GM19043 (cell line): ENCODE data around the gene RBP7.
"Not testable (repeated sequence)": the region's sequence is repeated elsewhere in the genome, so short reads cannot be mapped to it uniquely, and the experiment has no call there.

Source experiments
- ATAC-seq: cut with Tn5 transposase; IDR thresholded peaks from one replicate; pipeline ENCODE4 v1.9.1; 2021; ENCODE audit warnings: low read depth; ENCODE audit not compliant: unreplicated experiment

Gene RBP7

GRCh38 chr1:10028956-10029500, 32.0 kb downstream of the RBP7 start:
- not testable (repeated sequence) for ATAC-seq

DNA sequence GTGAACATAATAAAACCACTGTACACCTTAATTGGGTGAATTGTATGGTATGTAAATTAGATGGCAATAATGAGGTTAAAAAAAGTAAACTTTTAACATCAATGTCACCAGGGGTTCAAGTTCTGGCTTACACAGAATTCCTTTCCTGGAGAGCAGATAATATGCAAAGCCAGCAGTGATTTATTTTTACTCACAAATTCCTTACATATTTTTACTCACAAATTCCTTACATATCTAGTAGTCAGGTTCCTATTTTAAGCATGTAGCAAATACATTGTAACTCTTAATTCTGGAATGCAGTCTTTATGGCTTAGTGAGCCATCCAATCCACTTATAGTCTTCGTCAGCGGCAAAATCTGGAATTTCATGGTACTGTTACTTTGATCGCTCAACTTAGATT, 34.4 kb downstream of the RBP7 start:
- ATAC-seq: no peak

DNA sequence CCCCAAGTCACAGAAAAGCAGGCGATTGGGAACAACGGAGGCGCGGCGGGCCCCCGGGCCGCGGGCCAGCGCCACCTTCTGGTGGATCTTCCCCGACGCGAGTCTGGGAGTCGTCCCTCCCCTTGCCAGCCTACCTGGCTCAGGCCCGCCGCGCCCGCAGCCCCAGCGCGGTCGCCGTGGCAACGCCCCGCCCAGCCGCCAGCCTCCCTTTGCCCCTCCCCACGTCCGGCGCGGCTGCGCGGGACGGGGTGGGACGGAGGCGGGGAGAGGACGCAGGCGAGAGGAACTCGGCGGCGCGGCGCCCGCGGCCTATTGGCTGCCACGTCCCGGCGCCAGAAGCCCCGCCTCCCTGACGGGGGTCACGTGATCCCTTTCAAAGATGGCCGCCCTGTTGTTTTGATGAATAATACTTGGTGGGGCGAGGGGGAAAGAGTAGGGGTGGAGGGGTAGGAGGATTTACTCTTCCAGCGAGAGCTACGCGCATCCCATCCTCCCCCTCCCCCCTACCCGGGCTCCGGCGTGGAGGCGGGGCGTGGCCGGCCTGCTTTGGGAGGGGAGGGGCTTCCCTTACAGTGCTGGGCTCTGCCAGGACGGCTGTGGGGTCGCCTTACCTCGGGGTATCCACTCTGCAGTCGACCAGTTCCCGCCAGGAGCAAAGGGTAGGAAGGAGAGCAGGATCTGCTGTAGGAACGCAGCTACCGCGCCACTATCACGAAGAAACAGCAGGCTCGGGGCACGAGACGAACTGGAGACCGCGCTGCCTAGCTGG, 35.7 kb downstream of the RBP7 start, which contains the start of gene UBE4B:
Gene UBE4B, plus strand, starts transcription at position 369 of the 769 bp plus-strand sequence. CDS start 713 bp downstream, outside the sequence.
- ATAC-seq: peak; percentile 96

DNA sequence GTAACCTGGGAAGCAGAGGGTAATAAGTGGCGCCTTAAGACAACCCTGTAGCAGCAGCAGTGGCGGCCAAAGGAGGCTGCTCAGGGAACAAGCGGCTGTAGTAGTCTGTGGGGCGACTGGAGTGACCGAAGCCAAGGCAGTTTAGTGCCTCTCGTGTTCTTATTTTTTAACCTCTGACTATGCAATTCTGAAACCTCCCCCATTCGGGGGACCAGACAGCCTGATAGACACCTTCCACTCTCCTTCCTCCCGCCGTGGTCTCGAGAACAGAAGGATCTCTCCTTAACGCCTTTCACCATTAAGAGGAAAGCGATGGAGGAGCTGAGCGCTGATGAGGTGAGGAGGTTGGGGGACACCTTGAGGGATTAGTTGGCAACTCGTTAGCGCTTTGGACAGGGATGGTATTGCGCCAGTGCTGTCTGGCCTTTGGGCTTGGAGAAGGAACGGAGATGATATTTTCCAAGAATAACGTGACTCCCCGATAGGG, 36.4 kb downstream of the RBP7 start:
- ATAC-seq: no peak

GRCh38 chr1:10042746-10043145, 45.7 kb downstream of the RBP7 start:
- no peak for ATAC-seq

- no peak for ATAC-seq
These were observed 48.7 kb downstream of the RBP7 start for GRCh38 chr1:10045480-10046355.

DNA sequence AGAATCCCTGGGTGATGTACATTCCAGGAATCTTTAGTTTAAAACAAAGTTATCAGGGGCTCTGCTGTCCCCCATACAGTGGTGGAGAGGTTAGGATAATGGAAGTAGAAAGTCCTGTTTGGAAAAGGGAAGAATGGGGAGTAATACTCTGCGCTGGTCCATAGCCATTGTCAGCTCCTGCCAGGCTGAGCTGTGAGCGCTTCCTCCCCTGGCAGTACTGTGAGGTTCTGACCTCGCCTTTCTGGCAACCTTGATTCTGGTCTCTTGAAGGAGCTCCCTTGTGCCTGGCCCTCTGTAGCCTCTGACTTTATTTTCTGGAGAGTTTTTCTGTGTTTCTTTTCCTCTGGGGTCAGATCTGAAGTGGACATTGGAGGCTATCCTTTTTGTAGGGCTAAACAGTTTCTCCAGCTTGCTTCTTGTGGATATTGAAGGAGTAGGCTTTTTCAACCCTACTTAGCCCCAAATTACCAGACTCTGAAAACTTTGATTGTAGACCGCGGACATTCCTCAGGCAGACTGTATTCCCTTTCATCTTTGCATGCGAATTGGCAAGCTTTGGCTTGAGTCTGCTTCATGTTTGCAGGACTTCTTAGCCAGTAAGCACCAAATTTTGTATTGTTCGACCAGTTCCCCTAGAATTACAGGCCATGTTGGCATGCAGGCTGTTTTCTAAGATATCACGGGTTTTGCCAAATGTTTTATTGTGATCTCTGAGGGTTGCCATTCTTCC, 49.5 kb downstream of the RBP7 start:
- ATAC-seq: no peak

- ATAC-seq: no peak
These were observed 51.6 kb downstream of the RBP7 start for GRCh38 chr1:10048601-10049000.

GRCh38 chr1:10050611-10051010, 53.6 kb downstream of the RBP7 start:
- no peak for ATAC-seq

DNA sequence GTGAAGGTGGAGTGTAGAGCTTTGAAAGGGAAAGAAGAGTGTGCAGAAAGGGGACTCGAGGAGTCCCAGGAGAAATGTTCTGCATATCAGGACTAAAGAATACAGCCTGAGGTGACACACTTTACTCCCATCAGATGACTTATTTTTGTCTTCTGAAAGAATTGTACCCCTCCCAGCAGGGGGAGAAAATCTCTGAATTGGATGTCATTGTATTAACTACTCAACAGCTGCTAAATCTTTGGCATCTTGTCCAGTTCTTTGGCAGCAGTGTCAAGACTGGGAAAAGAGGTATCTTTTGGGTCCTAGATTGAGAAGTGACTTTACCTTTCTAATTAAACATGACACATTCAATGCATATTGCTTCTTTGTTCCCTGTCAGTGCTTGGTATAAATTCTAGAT, 54.6 kb downstream of the RBP7 start:
- ATAC-seq: no peak

DNA sequence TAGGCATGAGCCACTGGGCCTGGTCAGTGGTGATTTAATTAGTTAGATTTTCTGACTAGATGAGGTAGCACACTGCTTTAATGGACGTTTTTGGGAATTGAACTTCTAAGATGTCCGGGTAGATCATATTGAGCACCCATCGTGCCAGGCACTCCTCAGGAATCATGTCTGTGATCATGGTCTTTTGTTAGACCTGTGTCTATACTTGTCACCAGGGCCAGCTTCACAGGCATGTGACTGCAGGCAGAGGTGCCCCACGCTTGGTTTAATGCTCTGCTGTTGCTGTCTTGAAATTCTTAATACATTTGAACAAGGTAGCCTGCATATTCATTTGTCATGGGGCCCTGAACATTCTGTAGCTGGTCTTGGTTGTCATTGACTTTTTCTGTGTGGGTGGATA, 55.3 kb downstream of the RBP7 start:
- no peak for ATAC-seq

- no peak for ATAC-seq
These were observed 57.4 kb downstream of the RBP7 start for GRCh38 chr1:10054465-10054864.

GRCh38 chr1:10056599-10056987, 59.6 kb downstream of the RBP7 start:
- ATAC-seq: no peak

- ATAC-seq: no peak
These were observed 60.3 kb downstream of the RBP7 start for GRCh38 chr1:10057343-10057742.

- no peak for ATAC-seq
These were observed 60.8 kb downstream of the RBP7 start for GRCh38 chr1:10057796-10058195.

- ATAC-seq: no peak
These were observed 62.3 kb downstream of the RBP7 start for GRCh38 chr1:10059342-10059718.

GRCh38 chr1:10060311-10061100, 63.5 kb downstream of the RBP7 start:
- ATAC-seq: no peak

- ATAC-seq: no peak
These were observed 64.2 kb downstream of the RBP7 start for GRCh38 chr1:10061276-10061675.

DNA sequence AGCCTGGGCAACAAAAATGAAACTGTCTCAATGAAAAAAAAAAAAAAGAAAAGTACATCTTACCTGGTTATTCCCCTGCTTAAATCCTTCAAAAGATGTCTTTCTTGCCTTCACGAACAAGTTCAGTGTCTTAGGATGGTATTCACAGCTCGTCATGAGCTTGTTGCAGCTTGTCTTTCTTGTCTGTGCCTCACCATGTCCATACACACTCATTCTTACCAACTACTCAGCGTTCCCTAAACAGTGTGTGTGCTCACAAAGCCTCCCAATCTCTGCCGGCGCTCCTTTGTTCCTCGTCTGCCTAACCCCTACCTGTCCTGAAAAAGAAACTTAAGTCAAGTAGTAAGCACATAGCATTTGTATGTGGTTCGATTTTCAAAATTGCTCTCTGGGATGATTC, 66.8 kb downstream of the RBP7 start:
- ATAC-seq: no peak
